NT2/D1 (cell line): ENCODE measurements around the gene DDA1.

Experiments used
- YY1 ChIP-seq: IDR thresholded peaks from 2 replicates; pipeline ENCODE4 v1.6.1; 2011; ENCODE audit not compliant: insufficient read length, insufficient read depth
- ZNF274 ChIP-seq: IDR thresholded peaks from 2 replicates; pipeline ENCODE4 v1.6.1; 2011; ENCODE audit warnings: mild to moderate bottlenecking, low read depth, low read length

GRCh38 chr19:17289489-17289888 is 19.9 kb upstream of the DDA1 start:
- no peak for TF ChIP-seq ZNF274
- TF ChIP-seq YY1, result no peak
